Aorta (tissue), 5 donors: ENCODE measurements around the gene GJA4. TPM values are rescaled to one million over a fixed set of nuclear protein-coding genes. Genes with fewer than 3 reads are reported as not detected.

Experiments
- ATAC-seq: fragments of 200-7000 bp; cut with Tn5 transposase; one replicate; pipeline ENCODE4 v1.9.1; 2022; ENCODE audit warnings: moderate library complexity; ENCODE audit not compliant: low FRiP score
- DNase-seq, 2 donors: peaks; one replicate each; pipeline ENCODE4 v3.0.0-alpha.2; 2020
- H3K27ac ChIP-seq, 2 donors: one replicate each; pipeline ENCODE4 v1.5.1; 2013; ENCODE audit warnings: low read length in 2 of 2, mild to moderate bottlenecking in 2 of 2, moderate library complexity in 2 of 2, control low read depth in 1 of 2, inconsistent platforms in 1 of 2, low read depth in 1 of 2
- H3K27me3 ChIP-seq, 2 donors: one replicate each; pipeline ENCODE4 v1.6.1; 2013; ENCODE audit warnings: control low read depth in 1 of 2, low read length in 1 of 2, mild to moderate bottlenecking in 1 of 2, moderate library complexity in 1 of 2; ENCODE audit not compliant: insufficient read depth in 2 of 2, control insufficient read depth in 1 of 2
- H3K36me3 ChIP-seq, 2 donors: one replicate each; pipeline ENCODE4 v1.6.1; 2013; ENCODE audit warnings: control low read depth in 1 of 2, low read length in 1 of 2, mild to moderate bottlenecking in 1 of 2; ENCODE audit not compliant: insufficient read depth in 2 of 2, control insufficient read depth in 1 of 2
- H3K4me1 ChIP-seq, 2 donors: one replicate each; pipeline ENCODE4 v1.6.1; 2013; ENCODE audit warnings: low read length in 2 of 2, control low read depth in 1 of 2, mild to moderate bottlenecking in 1 of 2, moderate library complexity in 1 of 2; ENCODE audit not compliant: insufficient read depth in 2 of 2, control insufficient read depth in 1 of 2
- H3K4me3 ChIP-seq, 2 donors: one replicate each; pipeline ENCODE4 v1.5.1; 2013; ENCODE audit warnings: low read length in 2 of 2, control low read depth in 1 of 2, mild to moderate bottlenecking in 1 of 2
- H3K9me3 ChIP-seq: one replicate; pipeline ENCODE4 v1.6.1; 2013; ENCODE audit warnings: mild to moderate bottlenecking, low read length; ENCODE audit not compliant: control insufficient read depth
- WGBS, 2 donors: extraction: QIAGEN DNeasy Blood & Tissue Kit; methylation state at CpG; one replicate each; pipeline ENCODE4 v1.1.7; 2013; 5-methylcytosine and 5-hydroxymethylcytosine counted together
- intact Hi-C, 2 donors: fragments of 100-400 bp; cut with DNase I; formaldehyde crosslinking; loops; one replicate each; pipeline versions ENCODE4 v1.14.2 to v1.15.0; 2022
- polyA plus RNA-seq, 2 donors: library from polyadenylated mRNA; stranded (reverse); fragments of 200-250 nt; gene quantifications; one replicate each; pipeline ENCODE4 v1.2.3, GENCODE V29; 2013
- total RNA-seq, 2 donors: library from RNA; stranded (reverse); fragmentation: NEBNext Ultra II Directional; extraction: Animal tissue kit (Norgen Biotek cat#: 25700); gene quantifications; one replicate each; pipeline ENCODE4 v1.2.1, GENCODE V29; 2021
- donor health status: healthy with polysubstance abuse.
- donor health status: Bipolar disorder and iron deficiency.
- donor health status: DM: no; HTN: no; CAD: no.
- donor health status: DM: no; HTN: no; CAD: no.
- donor health status: DM: yes; HTN: yes; CAD: no.

Gene GJA4
- total and polyA plus RNA-seq, 4 donors: 21.0 to 72.2 (median 47.3) TPM

DNA sequence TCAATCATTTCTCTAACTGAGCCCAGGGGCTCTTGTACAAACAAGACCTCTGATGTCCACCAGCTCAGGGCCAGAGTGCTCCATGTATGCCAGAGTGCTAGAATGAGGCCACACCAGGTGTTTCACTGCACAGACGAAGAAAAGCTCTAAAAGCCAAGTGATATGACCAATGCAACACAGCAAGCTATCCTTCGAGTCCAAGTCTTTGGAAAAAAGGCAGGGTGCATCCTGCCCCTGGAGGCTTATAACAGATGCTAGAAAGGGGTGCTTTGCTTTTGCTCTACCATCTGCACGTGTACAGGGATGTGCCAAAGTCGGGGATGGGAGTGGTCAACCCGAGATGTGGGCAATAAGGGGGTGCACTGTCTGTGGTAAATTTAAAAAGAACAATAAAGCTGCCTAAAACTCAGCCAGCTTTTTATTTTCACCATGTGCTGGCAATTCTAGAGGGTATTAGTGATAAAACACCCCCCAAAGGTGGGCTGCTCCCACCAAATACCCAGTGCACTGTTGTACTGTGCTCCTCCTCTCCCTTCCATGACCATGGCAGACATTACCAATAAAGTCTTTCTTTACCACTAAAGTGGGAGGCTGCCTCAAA, 34.6 kb downstream of the GJA4 start:
- Histone ChIP-seq H3K27ac (no peak overlapping the region), H3K4me1 (peaks cover 4 to 5% of the 10 kb centered on the region in 2 donors), H3K36me3 (no peaks in the 10 kb centered on the region), H3K27me3 (no peaks in the 10 kb centered on the region), H3K4me3 (no peak overlapping the region), H3K9me3 (no peaks in the 10 kb centered on the region)
- DNase-seq (no peak), ATAC-seq (no peak)
- intact Hi-C loops: no loop called here
- WGBS, 2 donors: 72 to 78% methylated on average over 5 of the region's 5 CpGs

DNA sequence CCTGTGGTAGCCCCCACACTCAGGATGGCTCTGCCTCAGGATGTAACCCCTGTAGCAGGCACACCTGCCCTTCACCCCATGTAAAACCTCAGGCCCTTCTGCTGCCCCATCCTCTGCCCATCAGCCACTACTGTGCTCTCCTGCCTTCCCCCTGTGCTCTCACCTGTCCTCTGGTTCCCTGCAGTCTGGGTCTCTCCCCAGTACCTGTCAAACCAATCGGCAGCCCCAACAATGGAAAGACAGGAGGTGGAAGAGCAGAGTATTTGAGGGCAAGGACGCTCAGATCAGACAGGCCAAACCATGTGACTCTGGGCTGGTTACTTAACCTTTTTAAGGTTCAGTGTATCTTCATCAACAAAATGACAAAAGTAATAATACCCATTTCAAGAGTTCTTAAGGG, 35.8 kb downstream of the GJA4 start:
- Histone ChIP-seq H3K27me3 (no peaks in the 10 kb centered on the region), H3K36me3 (no peaks in the 10 kb centered on the region), H3K27ac (peak overlapping the region in 1 of 2 donors; percentile 1), H3K4me3 (no peak overlapping the region), H3K9me3 (no peaks in the 10 kb centered on the region), H3K4me1 (peaks cover 4 to 5% of the 10 kb centered on the region in 2 donors)
- DNase-seq: no peak
- intact Hi-C loops: no loop called here
- ATAC-seq: no peak
- 63 to 68% methylated on average over 2 of the region's 2 CpGs for WGBS, 2 donors

DNA sequence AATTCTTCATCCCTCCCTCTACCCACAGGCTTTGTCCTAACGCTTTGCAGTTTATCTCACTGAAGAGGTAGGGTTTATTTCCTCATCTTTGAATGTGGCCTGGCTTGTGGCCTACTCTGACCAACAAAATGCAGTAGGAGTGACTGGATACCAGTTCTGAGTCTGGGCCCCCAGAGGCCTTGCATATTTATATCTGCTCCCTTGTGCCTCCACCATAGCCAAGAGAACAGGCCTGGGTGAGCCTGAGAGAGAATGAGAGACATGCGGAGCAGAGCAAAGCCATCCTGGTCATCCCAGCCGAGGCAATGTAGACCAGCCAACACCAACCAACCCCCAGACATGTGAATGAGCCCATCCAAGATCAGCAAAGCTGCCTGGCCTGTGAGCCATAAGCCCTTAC, 36.5 kb downstream of the GJA4 start:
- no peaks in the 10 kb centered on the region for H3K27me3 ChIP-seq
- no peak overlapping the region for H3K4me3 ChIP-seq
- no peaks in the 10 kb centered on the region for H3K36me3 ChIP-seq
- WGBS, 2 donors: 4 to 12% methylated on average over 3 of the region's 3 CpGs
- ATAC-seq: peak; percentile 58
- H3K4me1 ChIP-seq: peaks cover 4 to 5% of the 10 kb centered on the region in 2 donors
- no peaks in the 10 kb centered on the region for H3K9me3 ChIP-seq
- intact Hi-C loops: no loop called here
- peak overlapping the region in 1 of 2 donors; percentile 73 for H3K27ac ChIP-seq
- no peak for DNase-seq

DNA sequence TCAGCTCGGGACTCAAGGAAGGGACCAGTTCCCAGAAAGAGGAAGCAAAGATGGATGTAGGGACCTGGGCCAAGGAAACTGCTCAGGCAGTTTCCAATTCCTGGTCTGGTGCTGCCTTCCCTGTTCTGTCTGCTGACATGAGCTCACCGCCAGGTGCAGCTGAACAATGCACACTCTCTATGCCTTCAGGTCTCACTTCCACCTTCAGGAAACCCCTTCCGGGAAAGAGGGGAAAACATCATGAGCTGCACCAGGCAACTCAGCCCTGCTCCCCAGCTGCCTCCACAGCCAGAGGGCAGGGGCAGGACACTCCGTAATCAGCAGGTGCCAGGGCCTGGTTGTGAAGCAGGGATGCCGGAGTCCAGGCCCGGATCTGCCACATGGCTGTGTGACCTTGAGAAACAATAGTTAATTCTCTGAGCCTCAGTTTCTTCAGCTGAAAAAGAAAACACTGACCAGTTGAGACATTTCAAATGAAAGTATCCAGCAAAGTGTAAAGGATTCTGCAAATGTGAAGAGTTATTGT, 39.0 kb downstream of the GJA4 start:
- no peak for ATAC-seq
- Histone ChIP-seq H3K9me3 (no peaks in the 10 kb centered on the region), H3K4me3 (no peak overlapping the region), H3K36me3 (no peaks in the 10 kb centered on the region), H3K27me3 (no peaks in the 10 kb centered on the region), H3K4me1 (peaks cover 2 to 4% of the 10 kb centered on the region in 2 donors), H3K27ac (no peak overlapping the region)
- 56 to 60% methylated on average over 6 of the region's 6 CpGs for WGBS, 2 donors
- DNase-seq: no peak
- intact Hi-C loops: no loop called here

DNA sequence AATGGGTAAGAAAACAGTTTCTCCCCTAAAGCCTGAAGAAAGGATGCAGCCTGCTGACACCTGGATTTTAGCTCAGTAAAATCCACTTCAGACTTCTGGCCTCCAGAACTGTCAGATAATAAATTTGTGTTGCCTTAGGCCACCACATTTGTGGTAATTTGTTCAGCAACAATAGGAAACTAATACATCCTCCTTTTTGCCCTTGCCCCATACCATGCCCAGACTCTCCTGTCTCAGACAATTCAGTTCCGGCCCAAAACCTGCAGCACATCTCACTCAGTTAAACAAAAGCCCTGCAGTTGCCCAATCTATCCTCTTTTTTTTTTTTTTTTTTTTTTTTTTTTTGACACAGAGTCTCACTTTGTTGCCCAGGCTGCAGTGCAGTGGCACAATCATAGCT, 40.9 kb downstream of the GJA4 start:
- Histone ChIP-seq H3K9me3 (no peaks in the 10 kb centered on the region), H3K4me1 (peaks cover 2 to 4% of the 10 kb centered on the region in 2 donors), H3K27ac (no peak overlapping the region), H3K27me3 (no peaks in the 10 kb centered on the region), H3K4me3 (no peak overlapping the region), H3K36me3 (no peaks in the 10 kb centered on the region)
- intact Hi-C loops: no loop called here
- WGBS, 2 donors: 81 to 82% methylated on average over 1 of the region's 1 CpG
- ATAC-seq: no peak
- DNase-seq: no peak

DNA sequence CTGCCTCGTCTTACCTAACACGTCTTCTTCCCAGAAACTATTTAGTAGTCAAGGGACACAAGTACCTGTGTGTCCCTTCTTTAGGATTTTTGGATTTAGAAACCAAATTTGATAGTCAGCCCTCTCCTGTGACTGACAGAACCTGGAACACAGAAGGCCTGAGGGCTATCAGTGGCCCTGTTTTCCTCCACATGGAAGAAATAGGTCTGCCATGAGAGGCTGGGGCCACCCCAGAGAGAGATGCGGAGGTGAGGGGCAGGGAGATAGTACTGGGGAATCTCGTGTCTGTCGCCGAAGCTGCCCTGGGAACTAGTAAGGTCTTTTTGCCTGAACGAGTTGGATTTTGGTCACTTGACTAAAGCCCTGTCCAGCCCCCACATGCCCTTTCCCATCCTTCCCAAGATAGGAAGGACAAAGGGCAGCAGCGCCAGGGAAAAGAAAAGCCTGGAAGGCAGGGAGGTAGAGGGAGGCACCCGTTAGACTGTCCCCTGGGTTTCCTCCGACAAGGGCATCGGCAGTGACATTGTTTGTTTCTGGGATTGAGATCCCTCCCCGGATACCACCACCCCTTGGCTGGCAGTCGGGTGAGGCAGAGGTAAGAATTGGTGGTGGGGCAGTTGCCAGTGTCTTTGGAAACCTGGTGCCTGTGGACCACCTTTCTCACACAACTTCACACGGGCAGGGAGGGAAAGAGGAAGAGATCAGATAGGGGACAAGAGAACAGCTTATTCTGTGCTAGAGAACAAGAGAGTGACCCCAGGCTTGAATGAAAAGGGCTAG, 46.9 kb downstream of the GJA4 start:
- ATAC-seq (no peak), DNase-seq (no peak)
- no peaks in the 10 kb centered on the region for H3K9me3 ChIP-seq
- H3K27me3 ChIP-seq: no peaks in the 10 kb centered on the region
- H3K4me1 ChIP-seq: no peaks in the 10 kb centered on the region
- intact Hi-C loops: loop anchor here in 1 of 2 donors (5.0 kb wide), 1 partner anchor 47 kb away; the partner anchor contains the start of gene GJA4
- 78 to 87% methylated on average over 14 of the region's 14 CpGs for WGBS, 2 donors
- H3K4me3 ChIP-seq: no peak overlapping the region
- H3K36me3 ChIP-seq: no peaks in the 10 kb centered on the region
- no peak overlapping the region for H3K27ac ChIP-seq

DNA sequence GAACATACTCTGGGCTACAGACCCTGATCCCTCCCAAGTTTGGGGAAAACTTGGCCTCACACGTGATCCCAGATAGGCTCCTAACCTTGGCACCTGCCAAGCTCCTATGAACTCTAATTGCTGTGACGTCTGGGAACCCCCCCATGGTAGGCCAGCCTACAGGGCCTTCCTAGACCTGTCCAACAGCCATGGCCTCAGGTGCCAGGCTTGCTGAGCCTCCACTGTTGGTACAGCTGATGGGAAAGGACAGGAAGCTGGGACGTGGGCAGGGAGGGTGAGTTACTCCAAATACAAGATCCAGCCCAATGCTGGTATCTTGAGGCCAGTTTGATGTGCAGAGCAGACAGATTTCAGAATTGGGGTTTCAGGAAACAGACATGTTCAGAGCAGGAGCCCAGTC, 47.6 kb downstream of the GJA4 start:
- Histone ChIP-seq H3K27me3 (no peaks in the 10 kb centered on the region), H3K27ac (no peak overlapping the region), H3K9me3 (no peaks in the 10 kb centered on the region), H3K4me3 (no peak overlapping the region), H3K36me3 (no peaks in the 10 kb centered on the region), H3K4me1 (no peaks in the 10 kb centered on the region)
- WGBS, 2 donors: 79 to 83% methylated on average over 3 of the region's 3 CpGs
- intact Hi-C loops: no loop called here
- DNase-seq: no peak
- no peak for ATAC-seq

DNA sequence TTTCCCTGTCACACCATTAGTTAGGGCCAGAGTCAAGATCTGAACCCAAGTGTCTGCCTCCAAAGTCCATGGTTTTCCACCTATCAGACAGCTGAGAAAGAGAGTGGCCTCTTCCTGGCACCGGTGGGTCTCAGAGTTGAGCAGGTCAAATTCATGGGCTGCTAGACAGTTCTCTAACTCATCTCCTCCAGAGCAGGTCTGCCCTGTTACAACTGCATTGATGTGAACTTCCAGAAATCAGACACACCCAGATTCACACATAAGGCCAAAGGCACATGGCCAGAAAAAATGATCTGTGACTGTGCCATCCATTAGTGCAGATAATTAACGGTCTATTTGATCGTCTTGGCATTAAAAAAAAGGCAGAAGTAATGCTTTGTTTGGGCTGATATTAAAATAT, 49.3 kb downstream of the GJA4 start:
- Histone ChIP-seq H3K27me3 (no peaks in the 10 kb centered on the region), H3K36me3 (no peaks in the 10 kb centered on the region), H3K4me3 (no peak overlapping the region), H3K9me3 (no peaks in the 10 kb centered on the region), H3K4me1 (no peaks in the 10 kb centered on the region), H3K27ac (no peak overlapping the region)
- WGBS, 2 donors: 62 to 64% methylated on average over 3 of the region's 3 CpGs
- DNase-seq: no peak
- ATAC-seq: no peak
- intact Hi-C loops: no loop called here

DNA sequence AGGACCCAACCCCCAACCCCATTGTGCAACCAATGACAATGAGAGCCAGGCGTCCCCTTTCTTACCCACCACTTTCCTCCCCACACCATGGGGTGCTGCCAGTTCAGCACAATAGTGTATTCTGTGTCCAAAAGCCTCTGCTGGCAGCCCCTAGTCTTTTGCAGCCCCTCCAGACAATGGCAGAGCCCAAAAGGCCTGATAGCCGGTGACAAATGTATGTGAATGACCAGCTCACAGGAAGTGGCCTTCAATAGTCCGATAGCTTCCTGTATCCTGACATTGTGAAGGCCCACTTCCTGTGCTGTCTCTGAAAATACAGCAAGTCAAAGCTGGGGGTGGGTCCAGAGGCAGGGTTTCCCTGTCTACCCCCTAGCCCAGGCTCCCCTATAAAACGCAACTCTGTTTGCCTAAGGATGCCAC, 50.2 kb downstream of the GJA4 start:
- 83 to 94% methylated on average over 4 of the region's 4 CpGs for WGBS, 2 donors
- ATAC-seq (no peak), DNase-seq (no peak)
- Histone ChIP-seq H3K9me3 (no peaks in the 10 kb centered on the region), H3K36me3 (no peaks in the 10 kb centered on the region), H3K27me3 (no peaks in the 10 kb centered on the region), H3K27ac (no peak overlapping the region), H3K4me1 (no peaks in the 10 kb centered on the region), H3K4me3 (no peak overlapping the region)
- intact Hi-C loops: loop anchor here in 1 of 2 donors (1.0 kb wide), 1 partner anchor 22 kb away; no protein-coding TSS in a partner anchor
